Ovary (tissue), 9 donors: ENCODE data around the gene STOML1. TPM values are rescaled to one million over a fixed set of nuclear protein-coding genes. Genes with fewer than 3 reads are reported as not detected.

Source experiments
- DNase-seq, 5 donors: peaks; one replicate each; pipeline ENCODE4 v3.0.0-alpha.2; 2019 to 2020
- H3K27ac ChIP-seq, 2 donors: fragments of 200-600 bp; one replicate each; pipeline versions ENCODE4 v1.5.1 to v1.8.0; 2019 to 2022
- H3K27me3 ChIP-seq: fragments of 200-600 bp; one replicate; pipeline ENCODE4 v1.8.0; 2022
- H3K36me3 ChIP-seq: fragments of 200-600 bp; sonication (generic); one replicate; pipeline ENCODE4 v1.5.1; 2019
- H3K4me1 ChIP-seq: one replicate; pipeline ENCODE4 v1.8.1; 2013; ENCODE audit warnings: mild to moderate bottlenecking, moderate library complexity; ENCODE audit not compliant: insufficient read depth
- H3K4me3 ChIP-seq: fragments of 200-600 bp; sonication (generic); one replicate; pipeline ENCODE4 v1.5.1; 2017
- H3K9me3 ChIP-seq, 2 donors: fragments of 200-600 bp in 1 of 2; sonication (generic) in 1 of 2; one replicate each; pipeline versions ENCODE4 v1.5.1 to v1.8.1; 2013 to 2019; ENCODE audit warnings: mild to moderate bottlenecking in 1 of 2, moderate library complexity in 1 of 2
- EP300 ChIP-seq: sonication (generic); formaldehyde crosslinking; IDR thresholded peaks from one replicate; pipeline ENCODE4 v1.6.1; 2017; ENCODE audit warnings: antibody characterized with exemption
- POLR2A ChIP-seq: fragments of 450-650 bp; IDR thresholded peaks from one replicate; pipeline ENCODE4 v1.6.1; 2017; ENCODE audit warnings: antibody characterized with exemption, mild to moderate bottlenecking, moderate library complexity
- WGBS, 3 donors: extraction: QIAGEN DNeasy Blood & Tissue Kit in 1 of 3; methylation state at CpG; one replicate each; pipeline versions ENCODE4 v1.1.5 to v1.1.7; 2013 to 2017; 5-methylcytosine and 5-hydroxymethylcytosine counted together
- intact Hi-C, 4 donors: fragments of 100-400 bp; cut with DNase I; formaldehyde crosslinking; loops; one replicate each; pipeline versions ENCODE4 v1.11.0 to v1.15.1; 2022 to 2023
- polyA plus RNA-seq, 2 donors: library from polyadenylated mRNA; stranded (reverse); fragments of 200-250 nt in 1 of 2; fragments of 350-450 nt in 1 of 2; fragmentation: Illumina TruSeq in 1 of 2; extraction: RNeasy Lipid Tissue Mini Kit (QIAGEN cat#74804) in 1 of 2; gene quantifications; one replicate each; pipeline ENCODE4 v1.2.3, GENCODE V29; 2013 to 2014
- total RNA-seq, 7 donors: library from RNA; depleted of rRNA in 2 of 7; stranded (reverse); fragments of >200 nt in 2 of 7; fragmentation: NEBNext Ultra II Directional in 3 of 7; extraction: Animal tissue kit (Norgen Biotek cat#: 25700) in 3 of 7; gene quantifications; one replicate each; pipeline versions ENCODE4 v1.1.0 to v1.2.4, GENCODE V29; 2016 to 2023
- TF ChIP-seq, protein P1 (sequence below), 3 donors: fragments of 450-650 bp in 2 of 3; fragments of 200-600 bp in 1 of 3; IDR thresholded peaks; one replicate each; pipeline versions ENCODE4 v1.5.1 to v1.8.0; 2016 to 2022; ENCODE audit warnings: antibody characterized with exemption in 3 of 3, mild to moderate bottlenecking in 1 of 3
- donor health status: DM: no; HTN: no; CAD: no; lungs with moderate emphysema.
- donor health status: DM: no; HTN: no; CAD: no.
- donor health status: Bipolar disorder and iron deficiency.
- donor health status: DM: yes; HTN: yes; CAD: no.
- donor health status: DM: no; HTN: no; CAD: no.
- donor health status: DM: yes; HTN: yes; CAD: no.

Gene STOML1
- total and polyA plus RNA-seq, 9 donors: 2.1 to 22.9 (median 12.1) TPM

DNA sequence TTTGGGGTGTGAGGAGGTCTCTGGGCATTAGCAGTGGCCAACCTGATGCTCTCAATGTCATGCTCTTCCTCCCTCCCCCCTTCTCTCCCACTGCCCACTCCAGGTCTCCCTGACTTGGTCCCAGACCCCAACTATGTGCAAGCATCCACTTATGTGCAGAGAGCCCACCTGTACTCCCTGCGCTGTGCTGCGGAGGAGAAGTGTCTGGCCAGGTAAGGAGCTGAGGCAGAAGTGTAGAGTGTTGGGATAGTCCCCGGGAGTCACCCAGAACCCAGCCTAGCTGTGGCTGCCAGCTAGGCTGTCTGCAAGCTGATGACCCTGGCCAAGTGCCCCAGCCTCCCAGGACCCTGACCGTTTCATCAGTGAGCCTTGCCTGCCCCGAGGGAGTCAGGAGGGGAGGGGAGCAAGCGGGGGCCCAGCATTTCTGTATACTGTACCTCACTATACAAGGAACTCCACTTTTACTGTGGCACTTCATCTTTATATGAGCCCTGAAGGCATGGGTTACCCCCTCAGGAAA, 49.3 kb downstream of the STOML1 start:
- Histone ChIP-seq H3K4me3 (no peak overlapping the region), H3K4me1 (peaks cover 4% of the 10 kb centered on the region), H3K9me3 (no peaks in the 10 kb centered on the region), H3K27me3 (no peaks in the 10 kb centered on the region), H3K27ac (no peak overlapping the region), H3K36me3 (no peaks in the 10 kb centered on the region)
- intact Hi-C loops: no loop called here
- peak in 1 of 5 donors; percentile 30 for DNase-seq
- 70 to 75% (median 72%) methylated on average over 6 of the region's 6 CpGs for WGBS, 3 donors
- TF ChIP-seq, protein P1, sequence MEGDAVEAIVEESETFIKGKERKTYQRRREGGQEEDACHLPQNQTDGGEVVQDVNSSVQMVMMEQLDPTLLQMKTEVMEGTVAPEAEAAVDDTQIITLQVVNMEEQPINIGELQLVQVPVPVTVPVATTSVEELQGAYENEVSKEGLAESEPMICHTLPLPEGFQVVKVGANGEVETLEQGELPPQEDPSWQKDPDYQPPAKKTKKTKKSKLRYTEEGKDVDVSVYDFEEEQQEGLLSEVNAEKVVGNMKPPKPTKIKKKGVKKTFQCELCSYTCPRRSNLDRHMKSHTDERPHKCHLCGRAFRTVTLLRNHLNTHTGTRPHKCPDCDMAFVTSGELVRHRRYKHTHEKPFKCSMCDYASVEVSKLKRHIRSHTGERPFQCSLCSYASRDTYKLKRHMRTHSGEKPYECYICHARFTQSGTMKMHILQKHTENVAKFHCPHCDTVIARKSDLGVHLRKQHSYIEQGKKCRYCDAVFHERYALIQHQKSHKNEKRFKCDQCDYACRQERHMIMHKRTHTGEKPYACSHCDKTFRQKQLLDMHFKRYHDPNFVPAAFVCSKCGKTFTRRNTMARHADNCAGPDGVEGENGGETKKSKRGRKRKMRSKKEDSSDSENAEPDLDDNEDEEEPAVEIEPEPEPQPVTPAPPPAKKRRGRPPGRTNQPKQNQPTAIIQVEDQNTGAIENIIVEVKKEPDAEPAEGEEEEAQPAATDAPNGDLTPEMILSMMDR (IDR thresholded peaks at IDR 0.05): no peak
- TF ChIP-seq EP300 (no peak), POLR2A (no peak)

DNA sequence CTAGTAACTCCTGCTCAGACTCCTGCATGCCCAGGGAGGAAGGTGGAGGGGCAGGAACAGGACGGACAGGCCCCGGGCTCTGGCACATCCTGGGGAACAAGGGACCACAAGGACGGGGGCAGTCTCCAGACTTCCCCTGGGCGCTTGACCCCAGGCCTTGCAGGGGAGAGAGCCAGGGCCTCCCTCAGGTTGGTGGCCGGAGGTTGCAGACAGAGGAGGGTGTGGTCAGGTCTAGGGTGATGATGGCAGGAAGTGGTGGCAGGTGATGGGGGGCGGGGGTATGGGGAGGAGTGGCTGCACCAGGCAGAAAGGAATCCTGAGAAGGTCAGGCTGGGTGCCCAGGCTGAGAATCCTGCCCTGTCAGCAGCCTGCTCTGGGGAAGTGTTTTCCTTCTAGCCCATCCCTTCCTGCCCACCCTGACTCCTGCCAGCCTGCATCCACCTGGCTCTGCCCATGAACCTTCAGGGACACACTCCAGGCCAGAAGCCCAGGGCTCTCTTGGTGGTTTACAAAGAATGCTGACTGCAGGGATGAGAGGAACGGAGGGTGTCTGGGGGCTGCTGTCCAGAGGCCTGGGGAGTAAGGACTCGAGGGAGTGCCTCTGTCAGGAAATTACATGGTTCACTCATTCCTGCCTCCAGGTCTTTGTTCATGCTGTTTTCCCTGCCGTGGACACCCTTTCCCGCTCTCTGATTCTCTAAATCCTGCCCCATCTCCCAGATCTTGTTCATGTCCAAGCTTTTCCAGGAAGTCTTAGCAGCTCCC, 50.0 kb downstream of the STOML1 start:
- 68 to 74% (median 72%) methylated on average over 10 of the region's 10 CpGs for WGBS, 3 donors
- peaks cover 7% of the 10 kb centered on the region for H3K4me1 ChIP-seq
- DNase-seq: peak in 1 of 5 donors; percentile 31
- TF ChIP-seq POLR2A: no peak
- no peak overlapping the region for H3K27ac ChIP-seq
- no peaks in the 10 kb centered on the region for H3K9me3 ChIP-seq
- H3K4me3 ChIP-seq: no peak overlapping the region
- no peaks in the 10 kb centered on the region for H3K36me3 ChIP-seq
- intact Hi-C loops: no loop called here
- H3K27me3 ChIP-seq: no peaks in the 10 kb centered on the region

DNA sequence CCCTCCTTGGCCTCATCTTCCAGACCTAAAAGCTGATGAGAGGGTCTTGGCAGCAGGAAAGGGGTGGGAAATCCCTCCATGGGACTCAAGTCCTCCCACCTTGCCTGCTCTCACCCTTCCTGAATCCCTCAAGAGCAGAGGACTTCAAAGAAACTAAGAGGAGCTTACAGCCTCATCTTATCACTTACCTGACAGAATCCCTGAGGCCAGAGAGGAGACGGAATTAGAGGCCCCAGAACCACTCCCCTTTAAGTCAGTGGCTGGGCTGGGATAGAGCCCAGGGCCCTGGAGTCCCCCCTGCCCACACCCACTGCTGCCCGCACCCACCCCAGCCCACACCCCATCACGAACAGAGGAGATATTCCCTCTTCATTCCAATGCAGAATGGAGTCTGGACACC, 50.6 kb downstream of the STOML1 start:
- intact Hi-C loops: no loop called here

DNA sequence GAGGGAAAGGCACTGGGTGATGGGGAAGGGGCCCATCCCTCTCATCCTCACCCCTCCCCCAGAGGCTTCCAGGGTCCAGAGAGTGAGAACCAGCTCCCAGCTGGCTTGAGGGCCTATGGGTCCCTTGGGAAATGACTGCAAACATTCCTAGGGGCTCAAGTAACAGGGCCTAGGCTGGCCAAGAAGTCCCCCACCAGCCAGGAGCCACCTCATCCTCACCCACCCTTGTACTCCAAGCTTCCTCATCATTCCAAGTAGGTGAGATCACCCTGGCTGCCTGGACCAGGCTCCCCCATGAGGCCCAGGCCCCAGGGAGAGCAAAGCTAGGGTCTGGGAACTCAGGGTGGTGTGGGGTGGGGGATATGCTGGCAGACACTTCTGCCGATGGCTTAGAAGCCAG, 51.1 kb downstream of the STOML1 start:
- H3K4me3 ChIP-seq: no peak overlapping the region
- intact Hi-C loops: no loop called here
- DNase-seq: peak in 1 of 5 donors; percentile 36
- TF ChIP-seq POLR2A: no peak
- TF ChIP-seq EP300: no peak
- TF ChIP-seq, protein P1 (IDR thresholded peaks at IDR 0.05): no peak
- H3K36me3 ChIP-seq: no peaks in the 10 kb centered on the region
- peaks cover 12% of the 10 kb centered on the region for H3K4me1 ChIP-seq
- H3K27ac ChIP-seq: no peak overlapping the region
- WGBS, 3 donors: 69 to 75% (median 73%) methylated on average over 1 of the region's 1 CpG
- no peaks in the 10 kb centered on the region for H3K27me3 ChIP-seq
- H3K9me3 ChIP-seq: no peaks in the 10 kb centered on the region

More for the DNA sequence above, 50.6 kb downstream of the STOML1 start:
- Histone ChIP-seq H3K9me3 (no peaks in the 10 kb centered on the region), H3K4me3 (no peak overlapping the region), H3K27me3 (no peaks in the 10 kb centered on the region), H3K27ac (no peak overlapping the region), H3K4me1 (peaks cover 10% of the 10 kb centered on the region), H3K36me3 (no peaks in the 10 kb centered on the region)
- WGBS, 3 donors: 81 to 88% (median 87%) methylated on average over 3 of the region's 3 CpGs
- no peak for DNase-seq
- TF ChIP-seq EP300: no peak
- no peak for TF ChIP-seq POLR2A
- TF ChIP-seq, protein P1 (IDR thresholded peaks at IDR 0.05): no peak
